Umbilical cord (tissue), 2 donors: ENCODE results near the gene FAM98B. TPM values are rescaled to one million over a fixed set of nuclear protein-coding genes. Genes with fewer than 3 reads are reported as not detected.
"Not testable (repeated sequence)": the region's sequence is repeated elsewhere in the genome, so short reads cannot be mapped to it uniquely, and the experiment has no call there.

ENCODE experiments used
- DNase-seq: peaks from one replicate; pipeline ENCODE4 v3.0.0-alpha.2; 2015; ENCODE audit warnings: low spot score
- total RNA-seq: library from RNA; depleted of rRNA; stranded (reverse); fragments of >200 nt; gene quantifications from one replicate; pipeline ENCODE4 v1.2.3, GENCODE V29; 2014; ENCODE audit warnings: low replicate concordance; ENCODE audit not compliant: insufficient read depth

FAM98B gene
- total RNA-seq, result 33.0 TPM

- DNase-seq, result peak; percentile 92
Measured at GRCh38 chr15:38453971-38454695, at the start of gene FAM98B. Gene FAM98B, plus strand, starts transcription at chr15:38454127. Its CDS starts 35 bp downstream, at chr15:38454162.

GRCh38 chr15:38406436-38406835 is 47.5 kb upstream of the FAM98B start:
- DNase-seq, result no peak

GRCh38 chr15:38408576-38408975 is 45.4 kb upstream of the FAM98B start:
- DNase-seq, result no peak

- peak; percentile 46 for DNase-seq
Measured at GRCh38 chr15:38411902-38412301, 42.0 kb upstream of the FAM98B start.

- no peak for DNase-seq
Measured at GRCh38 chr15:38412466-38412865, 41.5 kb upstream of the FAM98B start.

GRCh38 chr15:38414357-38414756 is 39.6 kb upstream of the FAM98B start:
- DNase-seq, result peak; percentile 64

GRCh38 chr15:38421069-38421690 is 32.7 kb upstream of the FAM98B start:
- DNase-seq, result no peak

GRCh38 chr15:38424101-38424552 is 29.8 kb upstream of the FAM98B start:
- no peak for DNase-seq

- no peak for DNase-seq
Measured at GRCh38 chr15:38425269-38425668, 28.7 kb upstream of the FAM98B start.

GRCh38 chr15:38427380-38427779 is 26.5 kb upstream of the FAM98B start:
- no peak for DNase-seq

- DNase-seq, result no peak
Measured at GRCh38 chr15:38430106-38430760, 23.7 kb upstream of the FAM98B start.

- no peak for DNase-seq
Measured at GRCh38 chr15:38436993-38437392, 16.9 kb upstream of the FAM98B start.

- not testable (repeated sequence) for DNase-seq
Measured at GRCh38 chr15:38437603-38438002, 16.3 kb upstream of the FAM98B start.

GRCh38 chr15:38438031-38438986 is 15.6 kb upstream of the FAM98B start:
- DNase-seq, result no peak

- peak; percentile 37 for DNase-seq
Measured at GRCh38 chr15:38440353-38441129, 13.4 kb upstream of the FAM98B start.

GRCh38 chr15:38441130-38441519 is 12.8 kb upstream of the FAM98B start:
- no peak for DNase-seq

GRCh38 chr15:38454696-38455090 is 766 bp downstream of the FAM98B start:
- DNase-seq, result no peak

- peak; percentile 23 for DNase-seq
Measured at GRCh38 chr15:38455092-38455491, 1.2 kb downstream of the FAM98B start.

- no peak for DNase-seq
Measured at GRCh38 chr15:38458646-38459045, 4.7 kb downstream of the FAM98B start.

GRCh38 chr15:38459480-38459879 is 5.6 kb downstream of the FAM98B start:
- no peak for DNase-seq

GRCh38 chr15:38460543-38460942 is 6.6 kb downstream of the FAM98B start:
- DNase-seq, result no peak
